IMR-90 (cell line): ENCODE measurements around the gene CREBZF. TPM values are rescaled to one million over a fixed set of nuclear protein-coding genes. Genes with fewer than 3 reads are reported as not detected.

Experiments used
- ATAC-seq: fragments of 200-7000 bp; cut with Tn5 transposase; 2 replicates; pipeline ENCODE4 v1.9.1; 2020; ENCODE audit warnings: low read depth, mild to moderate bottlenecking, moderate library complexity
- BruUV-seq: library from RNA; stranded (reverse); fragments of 400-500 nt; replicated peaks from 2 replicates; lab custom pipeline; 2021; lab: Mats Ljungman, UMichigan
- CTCF ChIA-PET: fragments of 300-600 bp; formaldehyde crosslinking; extraction: SDS; loops from one replicate; lab custom pipeline; 2021; ENCODE audit warnings: antibody characterized with exemption; lab: Yijun Ruan, JAX
- POLR2A ChIA-PET: fragments of 300-600 bp; sonication (Branson Sonifier 250); formaldehyde crosslinking; loops from one replicate; lab custom pipeline; 2022; ENCODE audit warnings: antibody characterized with exemption; ENCODE audit not compliant: unreplicated experiment; lab: Charles Lee
- DNase-seq: peaks from one replicate; pipeline ENCODE4 v3.0.0; 2013
- H2AFZ ChIP-seq: replicated peaks from 2 replicates; pipeline ENCODE3; 2013; ENCODE audit warnings: low read length, mild to moderate bottlenecking; ENCODE audit not compliant: poor library complexity
- H2AK5ac ChIP-seq: 2 replicates; pipeline ENCODE4 v1.6.1; 2013; ENCODE audit warnings: low read depth, low read length, inconsistent platforms
- H2AK9ac ChIP-seq: replicated peaks from 2 replicates; pipeline ENCODE3; 2013; ENCODE audit warnings: mild to moderate bottlenecking, low read depth, low read length, moderate library complexity; ENCODE audit not compliant: poor library complexity
- H2BK120ac ChIP-seq: 2 replicates; pipeline ENCODE4 v1.6.1; 2013; ENCODE audit warnings: low read depth, low read length, inconsistent platforms
- H2BK15ac ChIP-seq: 3 replicates; pipeline ENCODE4 v1.6.1; 2013; ENCODE audit warnings: low read depth, low read length, inconsistent platforms
- H2BK20ac ChIP-seq: 2 replicates; pipeline ENCODE4 v1.6.1; 2013; ENCODE audit warnings: low read depth, mild to moderate bottlenecking, inconsistent platforms, low read length, moderate library complexity
- H2BK5ac ChIP-seq: 2 replicates; pipeline ENCODE4 v1.6.1; 2013; ENCODE audit warnings: mild to moderate bottlenecking, low read depth, low read length, inconsistent platforms; ENCODE audit not compliant: poor library complexity, severe bottlenecking
- H3K14ac ChIP-seq: replicated peaks from 2 replicates; pipeline ENCODE4 v1.6.1; 2013; ENCODE audit warnings: low read depth, low read length, inconsistent platforms
- H3K18ac ChIP-seq: 2 replicates; pipeline ENCODE4 v1.6.1; 2013; ENCODE audit warnings: low read depth, low read length, control low read depth
- H3K23ac ChIP-seq: 2 replicates; pipeline ENCODE4 v1.6.1; 2013; ENCODE audit warnings: low read depth, low read length, inconsistent platforms
- H3K27ac ChIP-seq: 2 replicates; pipeline ENCODE4 v1.5.1; 2013; ENCODE audit warnings: mild to moderate bottlenecking, control low read depth, low read length; ENCODE audit not compliant: insufficient read depth
- H3K27me3 ChIP-seq: 2 replicates; pipeline ENCODE4 v1.6.1; 2013; ENCODE audit warnings: low read length; ENCODE audit not compliant: control insufficient read depth, insufficient read depth
- H3K36me3 ChIP-seq: 2 replicates; pipeline ENCODE4 v1.6.1; 2013; ENCODE audit warnings: low read length, mixed read lengths; ENCODE audit not compliant: control insufficient read depth, insufficient read depth
- H3K4ac ChIP-seq: 2 replicates; pipeline ENCODE4 v1.6.1; 2013; ENCODE audit warnings: low read depth, low read length, inconsistent platforms
- H3K4me1 ChIP-seq: 2 replicates; pipeline ENCODE4 v1.6.1; 2013; ENCODE audit warnings: low read length, mixed read lengths; ENCODE audit not compliant: control insufficient read depth, insufficient read depth
- H3K4me2 ChIP-seq: 2 replicates; pipeline ENCODE4 v1.6.1; 2013; ENCODE audit warnings: low read depth, mild to moderate bottlenecking, control low read depth, low read length, moderate library complexity
- H3K4me3 ChIP-seq: 2 replicates; pipeline ENCODE4 v1.5.1; 2013; ENCODE audit warnings: low read depth, mild to moderate bottlenecking, control low read depth, low read length, moderate library complexity; ENCODE audit not compliant: insufficient read depth
- H3K56ac ChIP-seq: 2 replicates; pipeline ENCODE4 v1.6.1; 2013; ENCODE audit warnings: low read length, inconsistent platforms; ENCODE audit not compliant: insufficient read depth; ENCODE audit errors: extremely low read depth
- H3K79me1 ChIP-seq, 2 experiments: 2 replicates each; pipeline ENCODE4 v1.6.1; 2013; ENCODE audit warnings: low read length in 2 of 2, inconsistent platforms in 1 of 2, low read depth in 1 of 2
- H3K9ac ChIP-seq: 2 replicates; pipeline ENCODE4 v1.6.1; 2013; ENCODE audit warnings: low read depth, low read length, control low read depth
- H3K9me1 ChIP-seq: 2 replicates; pipeline ENCODE4 v1.6.1; 2013; ENCODE audit warnings: low read length, inconsistent platforms; ENCODE audit not compliant: insufficient read depth
- H3K9me3 ChIP-seq: 2 replicates; pipeline ENCODE4 v1.6.1; 2013; ENCODE audit warnings: low read length; ENCODE audit not compliant: control insufficient read depth, insufficient read depth
- H4K20me1 ChIP-seq: 2 replicates; pipeline ENCODE4 v1.6.1; 2013; ENCODE audit warnings: low read length, inconsistent platforms; ENCODE audit not compliant: insufficient read depth
- H4K5ac ChIP-seq: 2 replicates; pipeline ENCODE4 v1.6.1; 2013; ENCODE audit warnings: mild to moderate bottlenecking, low read depth, low read length, control low read depth
- H4K8ac ChIP-seq, 2 experiments: 2 replicates each; pipeline ENCODE4 v1.6.1; 2013; ENCODE audit warnings: low read depth in 2 of 2, low read length in 2 of 2, control low read depth in 1 of 2, inconsistent platforms in 1 of 2
- H4K91ac ChIP-seq: 2 replicates; pipeline ENCODE4 v1.6.1; 2013; ENCODE audit warnings: low read depth, low read length, inconsistent platforms; ENCODE audit not compliant: insufficient read depth
- CTCF ChIP-seq: conservative IDR thresholded peaks from 2 replicates; pipeline ENCODE4 v1.5.1; 2012; ENCODE audit warnings: mild to moderate bottlenecking, low read depth, low read length, improper control_type of control experiment
- RAD21 ChIP-seq: IDR thresholded peaks from 2 replicates; pipeline ENCODE4 v1.6.1; 2012; ENCODE audit warnings: low read length, improper control_type of control experiment
- SMC3 ChIP-seq: fragments of 150-350 bp; IDR thresholded peaks from 2 replicates; pipeline ENCODE4 v1.6.1; 2016; ENCODE audit warnings: low read depth, mild to moderate bottlenecking, antibody characterized with exemption, low read length, moderate library complexity
- USF2 ChIP-seq: fragments of 150-350 bp; IDR thresholded peaks from 2 replicates; pipeline ENCODE4 v1.6.1; 2017; ENCODE audit warnings: mild to moderate bottlenecking, antibody characterized with exemption, low read length, low read depth
- WGBS, 2 experiments: methylation state at CpG; one replicate each; pipeline versions ENCODE4 v1.1.5 to v1.1.7; 2013; ENCODE audit warnings: missing lambda C conversion rate in 2 of 2; ENCODE audit not compliant: insufficient read length in 1 of 2; ENCODE audit errors: extremely low coverage in 2 of 2; 5-methylcytosine and 5-hydroxymethylcytosine counted together
- dilution Hi-C: fragments of 300-500 bp; cut with HindIII; formaldehyde crosslinking; loops from one replicate; pipeline ENCODE4 v1.14.3; 2018; ENCODE audit warnings: low sequenced_read_pairs; ENCODE audit not compliant: unreplicated experiment
- in situ Hi-C: fragments of 300-500 bp; cut with MboI; formaldehyde crosslinking; loops from 3 replicates; pipeline ENCODE4 v1.14.3; 2019; ENCODE audit warnings: low sequenced_read_pairs, inconsistent platforms, mixed read lengths
- intact Hi-C: fragments of 100-400 bp; cut with micrococcal nuclease; formaldehyde crosslinking; loops from 2 replicates; pipeline ENCODE4 v1.10.0; 2022
- polyA plus RNA-seq, 3 experiments: library from polyadenylated mRNA; depleted of rRNA; stranded (reverse); fragments of >200 nt; gene quantifications; 2 replicates each; pipeline ENCODE4 v1.2.3, GENCODE V29; 2012; ENCODE audit warnings: low replicate concordance in 1 of 3
- total RNA-seq: library from RNA; depleted of rRNA; stranded (reverse); fragments of >200 nt; gene quantifications from 2 replicates; pipeline ENCODE4 v1.2.3, GENCODE V29; 2012

Gene CREBZF
- total and polyA plus RNA-seq, 2 of the 4 experiments (the other 2 are of a cell fraction) = 12.5 to 17.7 TPM

GRCh38 chr11:85694385-85694980 is 29.6 kb upstream of the CREBZF start:
- Histone ChIP-seq H2AK5ac (no peak overlapping the region), H3K4ac (peak overlapping the region; percentile 37; the same call in 1 of the 2 replicates), H3K9ac (no peak overlapping the region), H3K27ac (peak overlapping the region; percentile 63; the same call in 1 of the 2 replicates), H2BK15ac (no peak overlapping the region; the same call in 2 of the 3 replicates), H2BK20ac (no peak overlapping the region), H3K9me1 (no peaks in the 10 kb centered on the region), H3K79me1 (0 out of 4 replicates have a peak, but pooled peaks cover 0 to 2% of the 10 kb centered on the region in 2 experiments), H3K4me1 (peaks cover 6% of the 10 kb centered on the region), H4K8ac (peak overlapping the region in 1 of 2 experiments; percentile 37; a peak in 1 of 4 replicates), H4K91ac (peak overlapping the region; percentile 69; the same call in 1 of the 2 replicates), H2BK120ac (peak overlapping the region; percentile 36; the same call in 1 of the 2 replicates), H3K4me3 (no peak overlapping the region), H3K23ac (0 out of 2 replicates have a peak overlapping the region, but pooled peaks have one; percentile 29), H4K20me1 (no peaks in the 10 kb centered on the region), H2AFZ (no peak overlapping the region), H4K5ac (peak overlapping the region; percentile 87), H3K14ac (0 out of 2 replicates have a peak overlapping the region, but pooled peaks have one; percentile 46), H3K9me3 (no peaks in the 10 kb centered on the region), H3K56ac (no peak overlapping the region), H3K4me2 (no peak overlapping the region), H3K27me3 (no peaks in the 10 kb centered on the region), H3K36me3 (peaks cover 20% of the 10 kb centered on the region), H2BK5ac (peak overlapping the region; percentile 62), H3K18ac (peak overlapping the region; percentile 89; the same call in 1 of the 2 replicates), H2AK9ac (no peak overlapping the region)
- in situ Hi-C loops (loop anchor here (25.0 kb wide), 1 partner anchor 593 kb away; no protein-coding TSS in a partner anchor), intact Hi-C loops (loop anchor here (2.0 kb wide), 2 partner anchors 134 to 160 kb away; partner anchors contain the start of gene CCDC83), dilution Hi-C loops (no loop called here)
- TF ChIP-seq RAD21 (peak; percentile 77), USF2 (no peak), CTCF (peak; percentile 67), SMC3 (peak; percentile 65)
- POLR2A ChIA-PET = interaction anchor here (0.5 kb wide), 1 partner anchor 103 kb away, joined by 7 read pairs; no protein-coding TSS in a partner anchor
- BruUV-seq = TSS peak; percentile 88
- CTCF ChIA-PET = interaction anchor here (1.3 to 1.8 kb wide), 4 partner anchors 9 to 160 kb away, joined by 3 to 7 read pairs (median 6); partner anchors contain the start of genes CCDC83 and CCDC89
- WGBS, 2 experiments = no CpG with 5 or more reads among the region's 1 CpG
- DNase-seq (peak; percentile 71), ATAC-seq (peak; percentile 69)
